Caco-2 (cell line): ENCODE data around the gene FBXO46. TPM values are rescaled to one million over a fixed set of nuclear protein-coding genes. Genes with fewer than 3 reads are reported as not detected.

ENCODE experiments used
- BruUV-seq: library from RNA; stranded (reverse); fragments of 400-500 nt; replicated peaks from 2 replicates; lab custom pipeline; 2021; lab: Mats Ljungman, UMichigan
- CTCF ChIA-PET: fragments of 300-600 bp; sonication (Branson Sonifier 250); formaldehyde crosslinking; loops from one replicate; lab custom pipeline; 2022; ENCODE audit warnings: antibody characterized with exemption; lab: Charles Lee
- POLR2A ChIA-PET: fragments of 300-600 bp; sonication (Branson Sonifier 250); formaldehyde crosslinking; loops from one replicate; lab custom pipeline; 2022; ENCODE audit warnings: antibody characterized with exemption; lab: Charles Lee
- DNase-seq, 2 experiments: peaks; one replicate each; pipeline versions ENCODE4 v3.0.0 to v3.0.0-alpha.2; 2020 to 2022
- H3K27me3 ChIP-seq: replicated peaks from 2 replicates; pipeline ENCODE4 v1.6.0; 2011; ENCODE audit warnings: low read length; ENCODE audit not compliant: control insufficient read depth, insufficient read depth
- H3K36me3 ChIP-seq: 2 replicates; pipeline ENCODE4 v1.5.1; 2011; ENCODE audit warnings: low read length; ENCODE audit not compliant: control insufficient read depth, insufficient read depth
- H3K4me1 ChIP-seq: fragments of 250-450 bp; sonication (Bioruptor Pico); 2 replicates; pipeline ENCODE4 v1.5.1; 2020; ENCODE audit warnings: mild to moderate bottlenecking
- H3K4me3 ChIP-seq: 2 replicates; pipeline ENCODE4 v1.5.1; 2011; ENCODE audit warnings: low read depth, mild to moderate bottlenecking, control low read depth, low read length
- H3K9me3 ChIP-seq: fragments of 250-450 bp; sonication (Bioruptor Pico); 2 replicates; pipeline ENCODE4 v1.5.1; 2020; ENCODE audit warnings: mild to moderate bottlenecking, moderate library complexity
- H3K27ac Mint-ChIP-seq: one replicate; pipeline ENCODE4 v1.8.0; 2022; ENCODE audit warnings: mixed read lengths; ENCODE audit not compliant: unreplicated experiment
- H3K27me3 Mint-ChIP-seq: one replicate; pipeline ENCODE4 v1.8.0; 2022; ENCODE audit warnings: mixed read lengths; ENCODE audit not compliant: insufficient read depth, unreplicated experiment
- H3K36me3 Mint-ChIP-seq: one replicate; pipeline ENCODE4 v1.8.0; 2022; ENCODE audit warnings: mild to moderate bottlenecking, mixed read lengths; ENCODE audit not compliant: insufficient read depth, unreplicated experiment
- H3K4me1 Mint-ChIP-seq: one replicate; pipeline ENCODE4 v1.8.0; 2022; ENCODE audit warnings: low read depth, mixed read lengths; ENCODE audit not compliant: unreplicated experiment
- H3K4me3 Mint-ChIP-seq: one replicate; pipeline ENCODE4 v1.8.0; 2022; ENCODE audit warnings: mild to moderate bottlenecking, moderate library complexity, mixed read lengths; ENCODE audit not compliant: unreplicated experiment
- H3K9me3 Mint-ChIP-seq: one replicate; pipeline ENCODE4 v1.8.0; 2022; ENCODE audit warnings: mixed read lengths; ENCODE audit not compliant: unreplicated experiment
- intact Hi-C: fragments of 100-400 bp; cut with micrococcal nuclease; formaldehyde crosslinking; loops from one replicate; pipeline ENCODE4 v1.10.0; 2022; ENCODE audit not compliant: unreplicated experiment
- total RNA-seq: library from RNA; stranded (reverse); gene quantifications from 2 replicates; pipeline ENCODE4 v1.2.3, GENCODE V29; 2022
- TF ChIP-seq, protein P1 (sequence below), 2 experiments: fragments of 200-600 bp in 1 of 2; IDR thresholded peaks; 1 replicate in 1 of 2; 2 replicates in 1 of 2; pipeline versions ENCODE4 v1.5.1 to v1.8.0; 2011 to 2022; ENCODE audit warnings: antibody characterized with exemption in 1 of 2, control low read depth in 1 of 2, inconsistent platforms in 1 of 2, low read depth in 1 of 2, low read length in 1 of 2, mild to moderate bottlenecking in 1 of 2, moderate library complexity in 1 of 2; ENCODE audit not compliant: insufficient read depth in 1 of 2, severe bottlenecking in 1 of 2, unreplicated experiment in 1 of 2

Gene FBXO46
- total RNA-seq, 1 experiment from 2014 or later: 31.0 TPM

DNA sequence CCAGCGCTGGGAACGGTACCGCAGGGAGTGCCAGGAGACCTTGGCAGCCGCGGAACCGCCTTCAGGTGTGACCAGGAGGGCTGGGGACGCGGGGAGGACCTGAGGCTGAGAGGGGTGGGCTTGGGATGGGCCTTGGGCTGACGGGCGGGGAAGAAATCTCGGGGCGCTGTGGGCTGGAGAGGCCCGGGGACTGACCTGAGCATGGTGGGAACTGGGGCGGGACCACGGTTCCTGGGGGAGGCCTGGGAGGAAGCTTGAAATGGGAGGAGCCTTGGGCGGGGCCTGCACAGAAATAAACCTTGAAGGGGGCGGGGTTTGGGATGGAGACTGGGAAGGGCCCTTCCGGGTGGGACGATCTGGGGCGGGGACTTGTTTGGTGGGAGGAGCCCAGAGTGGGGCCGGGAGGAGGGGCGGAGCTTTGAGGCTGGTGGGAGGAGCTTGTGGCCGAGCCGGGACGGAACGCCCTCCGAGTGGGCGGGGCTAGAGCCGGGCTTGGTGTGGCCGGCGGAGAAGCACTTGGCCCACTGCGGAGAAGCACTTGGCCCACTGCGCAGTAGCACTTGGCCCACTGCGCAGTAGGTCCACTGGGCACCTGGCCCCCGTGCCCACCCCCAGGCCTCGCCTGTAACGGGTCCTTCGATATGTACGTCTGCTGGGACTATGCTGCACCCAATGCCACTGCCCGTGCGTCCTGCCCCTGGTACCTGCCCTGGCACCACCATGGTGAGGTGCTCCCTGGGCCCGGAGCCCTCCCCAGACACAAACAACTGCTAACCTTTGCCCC, 59.8 kb downstream of the FBXO46 start:
- no peaks in the 10 kb centered on the region for H3K4me1 ChIP-seq
- intact Hi-C loops: no loop called here
- Mint-ChIP-seq H3K27ac (peak overlapping the region; percentile 19), H3K4me3 (peak overlapping the region; percentile 85), H3K36me3 (peaks cover 11% of the 10 kb centered on the region), H3K27me3 (no peaks in the 10 kb centered on the region), H3K4me1 (peaks cover 8% of the 10 kb centered on the region), H3K9me3 (no peaks in the 10 kb centered on the region)
- TF ChIP-seq, protein P1, sequence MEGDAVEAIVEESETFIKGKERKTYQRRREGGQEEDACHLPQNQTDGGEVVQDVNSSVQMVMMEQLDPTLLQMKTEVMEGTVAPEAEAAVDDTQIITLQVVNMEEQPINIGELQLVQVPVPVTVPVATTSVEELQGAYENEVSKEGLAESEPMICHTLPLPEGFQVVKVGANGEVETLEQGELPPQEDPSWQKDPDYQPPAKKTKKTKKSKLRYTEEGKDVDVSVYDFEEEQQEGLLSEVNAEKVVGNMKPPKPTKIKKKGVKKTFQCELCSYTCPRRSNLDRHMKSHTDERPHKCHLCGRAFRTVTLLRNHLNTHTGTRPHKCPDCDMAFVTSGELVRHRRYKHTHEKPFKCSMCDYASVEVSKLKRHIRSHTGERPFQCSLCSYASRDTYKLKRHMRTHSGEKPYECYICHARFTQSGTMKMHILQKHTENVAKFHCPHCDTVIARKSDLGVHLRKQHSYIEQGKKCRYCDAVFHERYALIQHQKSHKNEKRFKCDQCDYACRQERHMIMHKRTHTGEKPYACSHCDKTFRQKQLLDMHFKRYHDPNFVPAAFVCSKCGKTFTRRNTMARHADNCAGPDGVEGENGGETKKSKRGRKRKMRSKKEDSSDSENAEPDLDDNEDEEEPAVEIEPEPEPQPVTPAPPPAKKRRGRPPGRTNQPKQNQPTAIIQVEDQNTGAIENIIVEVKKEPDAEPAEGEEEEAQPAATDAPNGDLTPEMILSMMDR (IDR thresholded peaks at IDR 0.05; ENCODE audit: insufficient read depth in 1 of 2, low read depth in 1 of 2, low read length in 1 of 2, severe bottlenecking in 1 of 2, unreplicated experiment in 1 of 2): no peak
- ChIA-PET CTCF (interaction anchor here (2.5 kb wide), 1 partner anchor 29 kb away, joined by 7 read pairs; no protein-coding TSS in a partner anchor), POLR2A (interaction anchor here (0.7 kb wide), 1 partner anchor 21 kb away, joined by 3 read pairs; the partner anchor contains the start of gene QPCTL)
- no TSS peak for BruUV-seq
- no peaks in the 10 kb centered on the region for H3K36me3 ChIP-seq
- no peaks in the 10 kb centered on the region for H3K9me3 ChIP-seq
- peak; percentile 74 to 80 for DNase-seq
- no peaks in the 10 kb centered on the region for H3K27me3 ChIP-seq
- no peak overlapping the region for H3K4me3 ChIP-seq

GRCh38 chr19:45668342-45668871, 62.3 kb downstream of the FBXO46 start:
- POLR2A ChIA-PET: interaction anchor here (1.4 kb wide), 1 partner anchor 9 kb away, joined by 12 read pairs; no protein-coding TSS in a partner anchor
- Mint-ChIP-seq H3K27ac (no peak overlapping the region), H3K27me3 (no peaks in the 10 kb centered on the region)

More at GRCh38 chr19:45668342-45668871, 62.3 kb downstream of the FBXO46 start:
- no TSS peak for BruUV-seq
- Histone ChIP-seq H3K4me1 (no peaks in the 10 kb centered on the region), H3K36me3 (no peaks in the 10 kb centered on the region), H3K4me3 (peak overlapping the region; percentile 59), H3K27me3 (no peaks in the 10 kb centered on the region), H3K9me3 (no peaks in the 10 kb centered on the region)
- intact Hi-C loops: no loop called here
- Mint-ChIP-seq H3K4me1 (peaks cover 8% of the 10 kb centered on the region), H3K4me3 (peak overlapping the region; percentile 85), H3K36me3 (peaks cover 11% of the 10 kb centered on the region), H3K9me3 (no peaks in the 10 kb centered on the region)
- no peak for DNase-seq
- CTCF ChIA-PET: interaction anchor here (0.5 to 2.7 kb wide), 8 partner anchors 8 to 190 kb away, joined by 3 to 18 read pairs (median 6); partner anchors contain the start of genes QPCTL and SNRPD2
- TF ChIP-seq, protein P1 (IDR thresholded peaks at IDR 0.05; ENCODE audit: insufficient read depth in 1 of 2, low read depth in 1 of 2, low read length in 1 of 2, severe bottlenecking in 1 of 2, unreplicated experiment in 1 of 2): no peak
